PC-3 (cell line): ENCODE data around the gene CASTOR1.

Experiments
- EZH2 ChIP-seq: fragments of 300-600 bp; sonication (generic); IDR thresholded peaks from one replicate; pipeline ENCODE4 v1.6.1; 2017; ENCODE audit warnings: antibody characterized with exemption, mild to moderate bottlenecking, low read length; ENCODE audit not compliant: unreplicated experiment
- EZH2phosphoT487 ChIP-seq: fragments of 300-600 bp; sonication (generic); IDR thresholded peaks from 2 replicates; pipeline ENCODE4 v1.6.1; 2018; ENCODE audit warnings: mild to moderate bottlenecking, antibody characterized with exemption, low read length, borderline replicate concordance
- TF ChIP-seq, protein P1 (sequence below): fragments of 300-600 bp; sonication (generic); conservative IDR thresholded peaks from 2 replicates; pipeline ENCODE4 v1.5.1; 2017; ENCODE audit warnings: antibody characterized with exemption, low read depth, mild to moderate bottlenecking, low read length

DNA sequence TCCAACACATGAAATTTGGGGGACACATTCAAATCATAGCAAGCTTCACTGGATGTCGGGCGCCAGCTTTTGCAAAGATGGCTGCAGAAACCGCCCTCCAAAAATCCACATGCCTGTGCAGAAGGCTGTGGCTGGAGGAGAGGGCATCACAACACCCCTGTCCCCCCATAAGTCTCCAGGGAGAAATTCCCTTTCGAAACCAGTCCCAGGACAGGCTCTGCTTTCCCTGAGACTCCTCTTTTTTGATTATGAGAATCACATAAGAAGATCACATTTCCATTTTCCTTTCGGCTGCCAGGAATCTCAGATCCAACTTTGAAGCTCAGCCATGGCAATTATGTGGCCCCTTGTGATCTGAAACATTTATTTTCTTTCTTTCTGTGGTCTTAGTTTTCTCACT, 52.4 kb downstream of the CASTOR1 start:
- TF ChIP-seq, protein P1, sequence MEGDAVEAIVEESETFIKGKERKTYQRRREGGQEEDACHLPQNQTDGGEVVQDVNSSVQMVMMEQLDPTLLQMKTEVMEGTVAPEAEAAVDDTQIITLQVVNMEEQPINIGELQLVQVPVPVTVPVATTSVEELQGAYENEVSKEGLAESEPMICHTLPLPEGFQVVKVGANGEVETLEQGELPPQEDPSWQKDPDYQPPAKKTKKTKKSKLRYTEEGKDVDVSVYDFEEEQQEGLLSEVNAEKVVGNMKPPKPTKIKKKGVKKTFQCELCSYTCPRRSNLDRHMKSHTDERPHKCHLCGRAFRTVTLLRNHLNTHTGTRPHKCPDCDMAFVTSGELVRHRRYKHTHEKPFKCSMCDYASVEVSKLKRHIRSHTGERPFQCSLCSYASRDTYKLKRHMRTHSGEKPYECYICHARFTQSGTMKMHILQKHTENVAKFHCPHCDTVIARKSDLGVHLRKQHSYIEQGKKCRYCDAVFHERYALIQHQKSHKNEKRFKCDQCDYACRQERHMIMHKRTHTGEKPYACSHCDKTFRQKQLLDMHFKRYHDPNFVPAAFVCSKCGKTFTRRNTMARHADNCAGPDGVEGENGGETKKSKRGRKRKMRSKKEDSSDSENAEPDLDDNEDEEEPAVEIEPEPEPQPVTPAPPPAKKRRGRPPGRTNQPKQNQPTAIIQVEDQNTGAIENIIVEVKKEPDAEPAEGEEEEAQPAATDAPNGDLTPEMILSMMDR = no peak
- TF ChIP-seq EZH2 (no peak), EZH2phosphoT487 (no peak)
